EH (cell line): ENCODE data around the gene TPSAB1.
"Not testable (repeated sequence)": the region's sequence is repeated elsewhere in the genome, so short reads cannot be mapped to it uniquely, and the experiment has no call there.

ENCODE experiments used
- DNase-seq: peaks from one replicate; pipeline ENCODE4 v3.0.0-alpha.2; 2015; ENCODE audit warnings: low read depth

TPSAB1 gene

GRCh38 chr16:1265090-1265630 is 24.7 kb downstream of the TPSAB1 start:
- DNase-seq, result no peak

- no peak for DNase-seq
Measured at GRCh38 chr16:1265826-1266225, 25.3 kb downstream of the TPSAB1 start.

- DNase-seq, result not testable (repeated sequence)
Measured at GRCh38 chr16:1269418-1269817, 28.9 kb downstream of the TPSAB1 start.

- DNase-seq, result no peak
Measured at GRCh38 chr16:1271380-1271723, 30.8 kb downstream of the TPSAB1 start.

GRCh38 chr16:1271724-1272413 is 31.4 kb downstream of the TPSAB1 start:
- DNase-seq, result peak; percentile 25

- no peak for DNase-seq
Measured at GRCh38 chr16:1272453-1273198, 32.1 kb downstream of the TPSAB1 start.

- no peak for DNase-seq
Measured at GRCh38 chr16:1273816-1274215, 33.3 kb downstream of the TPSAB1 start.

- DNase-seq, result no peak
Measured at GRCh38 chr16:1274767-1275166, 34.3 kb downstream of the TPSAB1 start.

GRCh38 chr16:1275791-1276579 is 35.5 kb downstream of the TPSAB1 start:
- no peak for DNase-seq

- no peak for DNase-seq
Measured at GRCh38 chr16:1276580-1276878, 36.0 kb downstream of the TPSAB1 start.

- no peak for DNase-seq
Measured at GRCh38 chr16:1277151-1277598, 36.7 kb downstream of the TPSAB1 start.

- no peak for DNase-seq
Measured at GRCh38 chr16:1277617-1278282, 37.2 kb downstream of the TPSAB1 start.

GRCh38 chr16:1278477-1278876 is 38.0 kb downstream of the TPSAB1 start:
- DNase-seq, result no peak

GRCh38 chr16:1279081-1279944 is 38.8 kb downstream of the TPSAB1 start:
- DNase-seq, result no peak

- DNase-seq, result no peak
Measured at GRCh38 chr16:1279945-1280589, 39.6 kb downstream of the TPSAB1 start.

GRCh38 chr16:1280783-1281182 is 40.3 kb downstream of the TPSAB1 start:
- DNase-seq, result no peak

GRCh38 chr16:1281517-1281916 is 41.0 kb downstream of the TPSAB1 start:
- no peak for DNase-seq

GRCh38 chr16:1282324-1282973 is 41.9 kb downstream of the TPSAB1 start:
- DNase-seq, result no peak

- DNase-seq, result no peak
Measured at GRCh38 chr16:1283296-1283695, 42.8 kb downstream of the TPSAB1 start.

- no peak for DNase-seq
Measured at GRCh38 chr16:1283996-1284616, 43.6 kb downstream of the TPSAB1 start.
